ENCODE data around the gene DNM1.

DNM1 gene

DNA sequence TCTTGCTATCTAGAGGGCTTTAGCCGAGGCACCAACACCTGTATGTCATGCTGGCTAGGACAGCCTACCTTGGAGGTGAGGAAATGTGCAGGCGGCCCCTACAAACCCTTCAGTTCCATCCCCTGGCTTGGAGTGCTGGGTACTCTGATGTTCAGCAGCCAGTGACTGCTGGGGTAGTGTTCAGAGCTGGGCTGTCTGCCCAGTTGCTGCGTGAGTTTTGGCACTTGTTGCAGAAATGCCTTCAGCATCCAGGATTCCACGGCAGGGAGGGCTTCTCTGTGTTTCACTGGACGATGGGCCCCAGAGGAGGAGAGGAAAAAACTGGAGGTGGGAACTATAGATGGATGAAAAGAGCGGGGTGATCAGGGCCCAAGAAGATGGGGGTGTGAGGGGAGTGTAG, 83.3 kb downstream of the DNM1 start:
- no peak overlapping the region for H3K9ac ChIP-seq (ENCODE audit: insufficient read length)
- H3K4me3 ChIP-seq: no peak overlapping the region
- no peak overlapping the region for H3K27ac ChIP-seq
- DNase-seq (ENCODE audit: low read depth, low spot score): no peak
- H3K9me3 ChIP-seq (ENCODE audit: low read depth, low read length): no peaks in the 10 kb centered on the region
- H3K36me3 ChIP-seq (ENCODE audit: insufficient read depth, low read length): no peaks in the 10 kb centered on the region
- TF ChIP-seq POLR2AphosphoS5 (IDR thresholded peaks at IDR 0.05; ENCODE audit: borderline replicate concordance, low read depth, low read length) (no peak), EZH2 (IDR thresholded peaks at IDR 0.05) (no peak), FOXP2 (optimal IDR thresholded peaks at IDR 0.05; ENCODE audit: control extremely low read depth, extremely low read length, insufficient read depth) (no peak)

DNA sequence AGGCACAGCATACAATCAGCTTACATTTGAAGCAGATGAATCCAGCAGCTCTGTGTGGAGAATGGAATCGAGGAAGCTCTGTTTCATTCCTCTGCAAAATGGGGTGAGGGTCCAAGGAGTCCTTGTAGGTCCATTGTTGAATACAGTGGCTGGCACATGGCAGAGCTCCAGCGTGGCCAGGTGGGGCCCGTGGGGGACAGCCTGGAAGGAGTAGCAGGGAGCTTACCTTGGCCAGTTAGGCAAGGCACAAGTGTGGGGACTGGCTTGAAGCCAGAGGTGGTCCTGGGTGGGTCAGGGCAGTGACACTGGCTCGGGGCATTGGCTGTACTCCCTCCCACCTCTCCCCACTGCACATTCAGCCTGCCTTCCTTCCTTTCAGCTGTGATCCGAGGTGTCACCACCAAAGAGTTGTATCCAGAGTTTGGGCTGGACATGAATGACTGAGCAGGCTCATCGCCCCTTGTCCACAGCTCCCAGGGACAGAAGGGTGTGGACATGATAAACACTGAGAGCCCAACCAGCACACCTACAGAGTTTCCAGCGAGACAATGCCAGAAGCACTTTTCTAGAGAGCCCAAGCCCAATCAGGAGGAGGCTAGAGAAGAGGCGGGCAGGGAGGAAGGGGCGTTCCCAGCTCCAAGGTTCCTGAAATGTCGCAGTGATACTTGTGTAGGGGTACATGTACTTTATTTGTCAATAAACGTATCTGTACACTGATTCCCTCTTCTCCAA, 85.3 kb downstream of the DNM1 start:
- no peaks in the 10 kb centered on the region for H3K9me3 ChIP-seq (ENCODE audit: low read depth, low read length)
- H3K36me3 ChIP-seq (ENCODE audit: insufficient read depth, low read length): no peaks in the 10 kb centered on the region
- TF ChIP-seq FOXP2 (optimal IDR thresholded peaks at IDR 0.05; ENCODE audit: control extremely low read depth, extremely low read length, insufficient read depth) (no peak), POLR2AphosphoS5 (IDR thresholded peaks at IDR 0.05; ENCODE audit: borderline replicate concordance, low read depth, low read length) (no peak), EZH2 (IDR thresholded peaks at IDR 0.05) (no peak)
- H3K9ac ChIP-seq (ENCODE audit: insufficient read length): no peak overlapping the region
- no peak overlapping the region for H3K27ac ChIP-seq
- no peak for DNase-seq (ENCODE audit: low read depth, low spot score)
- no peak overlapping the region for H3K4me3 ChIP-seq

DNA sequence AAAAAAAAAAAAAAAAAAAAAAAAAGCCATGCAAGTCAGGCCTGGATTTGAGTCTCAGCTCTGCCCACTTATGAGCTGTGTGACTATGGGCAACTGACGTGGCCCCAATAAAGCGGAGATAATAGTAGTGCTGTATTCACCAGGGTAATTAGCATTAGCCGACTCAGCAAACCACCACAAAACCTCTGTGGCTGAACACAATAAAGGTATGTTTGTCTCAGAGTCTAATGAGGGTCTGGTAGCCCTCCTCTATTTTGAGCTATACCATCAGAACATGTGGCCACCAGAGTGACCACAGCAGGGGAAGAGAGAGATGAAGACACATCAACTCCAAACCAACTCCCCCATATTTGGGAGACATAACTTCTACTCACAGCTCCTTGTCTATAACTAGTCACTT, 88.8 kb downstream of the DNM1 start:
- Histone ChIP-seq H3K4me3 (no peak overlapping the region), H3K9ac (ENCODE audit: insufficient read length) (no peak overlapping the region), H3K36me3 (ENCODE audit: insufficient read depth, low read length) (no peaks in the 10 kb centered on the region), H3K27ac (no peak overlapping the region), H3K9me3 (ENCODE audit: low read depth, low read length) (no peaks in the 10 kb centered on the region)
- DNase-seq (ENCODE audit: low read depth, low spot score): no peak
- TF ChIP-seq POLR2AphosphoS5 (IDR thresholded peaks at IDR 0.05; ENCODE audit: borderline replicate concordance, low read depth, low read length) (no peak), EZH2 (IDR thresholded peaks at IDR 0.05) (no peak), FOXP2 (optimal IDR thresholded peaks at IDR 0.05; ENCODE audit: control extremely low read depth, extremely low read length, insufficient read depth) (no peak)

DNA sequence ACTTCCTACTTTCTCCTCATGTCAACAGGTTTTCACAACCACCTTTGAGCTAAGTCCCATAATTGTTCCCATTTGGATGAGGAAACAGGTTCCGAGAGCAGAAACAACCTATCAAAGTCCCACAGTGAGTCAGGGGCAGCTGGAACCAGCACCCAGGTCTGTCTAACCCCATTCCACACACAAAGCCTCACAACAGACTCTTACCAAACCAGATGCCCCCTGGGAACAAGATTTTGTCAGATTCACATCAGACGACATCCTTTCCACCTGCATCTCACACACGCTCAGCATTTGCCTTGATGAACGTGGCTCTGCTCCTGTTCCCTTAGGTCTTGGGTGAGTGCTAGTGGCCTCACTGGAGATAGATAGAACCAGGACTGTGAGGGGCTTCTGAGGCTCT, 89.9 kb downstream of the DNM1 start:
- TF ChIP-seq EZH2 (IDR thresholded peaks at IDR 0.05): no peak
- no peak for TF ChIP-seq FOXP2 (optimal IDR thresholded peaks at IDR 0.05; ENCODE audit: control extremely low read depth, extremely low read length, insufficient read depth)
- no peak for TF ChIP-seq POLR2AphosphoS5 (IDR thresholded peaks at IDR 0.05; ENCODE audit: borderline replicate concordance, low read depth, low read length)
- Histone ChIP-seq H3K9ac (ENCODE audit: insufficient read length) (no peak overlapping the region), H3K36me3 (ENCODE audit: insufficient read depth, low read length) (no peaks in the 10 kb centered on the region), H3K4me3 (no peak overlapping the region), H3K27ac (no peak overlapping the region), H3K9me3 (ENCODE audit: low read depth, low read length) (no peaks in the 10 kb centered on the region)
- DNase-seq (ENCODE audit: low read depth, low spot score): no peak

DNA sequence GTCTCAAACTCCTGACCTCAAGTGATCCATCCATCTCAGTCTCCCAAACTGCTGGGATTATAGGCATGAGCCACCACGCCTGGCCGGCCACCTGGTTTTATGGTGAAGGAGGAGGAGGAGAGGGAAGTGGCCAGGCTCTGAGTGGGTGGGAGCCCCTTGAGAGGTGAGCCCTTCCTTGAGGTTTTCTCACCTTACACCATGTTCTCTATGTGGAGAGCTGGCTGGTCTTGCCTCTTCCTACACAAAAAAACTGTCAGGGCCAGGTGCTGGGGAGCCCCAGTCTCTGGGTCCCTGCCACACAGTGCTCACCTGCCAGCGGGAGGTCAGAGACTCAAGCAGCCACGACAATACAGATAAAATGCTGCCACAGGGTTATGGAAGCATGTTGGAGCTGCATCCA, 91.0 kb downstream of the DNM1 start:
- no peak overlapping the region for H3K9ac ChIP-seq (ENCODE audit: insufficient read length)
- H3K27ac ChIP-seq: no peak overlapping the region
- no peaks in the 10 kb centered on the region for H3K9me3 ChIP-seq (ENCODE audit: low read depth, low read length)

DNA sequence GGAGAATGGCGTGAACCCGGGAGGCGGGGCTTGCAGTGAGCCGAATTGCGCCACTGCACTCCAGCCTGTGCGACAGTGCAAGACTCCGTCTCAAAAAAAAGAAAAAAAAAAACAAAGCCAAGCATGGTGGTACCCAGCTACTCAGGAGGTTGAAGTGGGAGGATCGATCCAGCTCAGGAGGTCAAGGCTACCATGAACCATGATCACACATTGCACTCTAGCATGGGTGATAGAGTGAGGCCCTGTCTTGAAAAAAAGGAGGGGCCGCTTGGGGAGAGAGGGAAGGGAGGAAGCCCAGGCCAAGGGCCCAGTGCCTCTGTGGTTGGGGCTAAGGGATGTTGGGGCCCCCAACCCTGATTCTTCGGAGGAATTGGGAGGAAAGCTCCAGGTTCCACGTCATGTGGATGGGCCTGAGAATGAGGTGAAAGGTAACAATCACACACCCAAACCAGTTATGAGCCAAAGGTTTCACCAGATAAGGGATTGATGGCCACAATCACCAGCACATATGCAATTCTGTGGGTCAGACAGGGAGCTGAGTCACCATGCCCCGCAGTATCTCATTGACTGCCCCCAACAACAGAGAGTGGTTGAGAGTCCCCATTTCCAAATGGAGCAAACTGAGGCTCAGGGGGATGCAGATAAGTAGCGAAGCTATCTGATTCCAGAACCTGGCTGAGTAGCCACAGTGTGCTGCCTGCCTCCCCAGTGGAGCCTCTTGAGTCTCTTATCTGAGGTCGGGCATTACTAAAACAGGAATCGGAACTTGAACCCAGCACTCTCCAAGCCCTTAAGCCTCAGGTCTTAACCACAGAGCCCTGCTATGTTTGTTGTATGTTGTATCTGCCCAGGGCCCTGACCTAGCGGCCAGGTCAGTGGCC, 93.4 kb downstream of the DNM1 start:
- no peak overlapping the region for H3K4me3 ChIP-seq
- H3K9ac ChIP-seq (ENCODE audit: insufficient read length): no peak overlapping the region
- TF ChIP-seq FOXP2 (optimal IDR thresholded peaks at IDR 0.05; ENCODE audit: control extremely low read depth, extremely low read length, insufficient read depth) (no peak), POLR2AphosphoS5 (IDR thresholded peaks at IDR 0.05; ENCODE audit: borderline replicate concordance, low read depth, low read length) (no peak), EZH2 (IDR thresholded peaks at IDR 0.05) (no peak)
- H3K9me3 ChIP-seq (ENCODE audit: low read depth, low read length): no peaks in the 10 kb centered on the region
- H3K27ac ChIP-seq: no peak overlapping the region
- DNase-seq (ENCODE audit: low read depth, low spot score): no peak
- H3K36me3 ChIP-seq (ENCODE audit: insufficient read depth, low read length): no peaks in the 10 kb centered on the region

More for the DNA sequence above, 91.0 kb downstream of the DNM1 start:
- Histone ChIP-seq H3K4me3 (no peak overlapping the region), H3K36me3 (ENCODE audit: insufficient read depth, low read length) (no peaks in the 10 kb centered on the region)
- no peak for TF ChIP-seq FOXP2 (optimal IDR thresholded peaks at IDR 0.05; ENCODE audit: control extremely low read depth, extremely low read length, insufficient read depth)
- TF ChIP-seq POLR2AphosphoS5 (IDR thresholded peaks at IDR 0.05; ENCODE audit: borderline replicate concordance, low read depth, low read length): no peak
- no peak for TF ChIP-seq EZH2 (IDR thresholded peaks at IDR 0.05)
- no peak for DNase-seq (ENCODE audit: low read depth, low spot score)

DNA sequence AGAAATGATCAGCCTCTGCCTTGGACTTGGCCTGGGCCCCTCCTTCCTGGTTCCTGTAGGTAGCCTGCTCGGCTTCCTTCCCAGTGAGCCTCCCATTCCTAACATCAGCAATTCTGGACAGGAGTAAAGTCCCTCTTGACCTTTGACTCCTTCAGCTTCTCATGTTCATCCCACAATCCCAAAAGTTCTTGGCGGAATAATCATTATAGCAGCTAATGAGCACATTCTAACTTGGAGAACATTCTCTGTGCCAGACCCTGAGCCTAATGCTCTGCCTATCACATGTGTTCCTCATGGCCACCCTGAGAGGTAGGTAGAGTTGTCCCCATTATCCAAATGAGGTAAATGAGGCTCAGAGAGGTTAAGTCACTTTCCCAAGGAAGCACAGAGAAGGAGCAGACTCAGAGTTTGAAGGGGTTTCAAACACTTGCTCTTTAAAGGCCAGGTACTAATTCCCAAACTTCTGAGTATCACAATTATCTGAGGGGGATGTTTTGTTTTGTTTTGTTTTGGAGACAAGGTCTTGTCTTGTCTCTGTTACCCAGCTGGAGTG, 94.1 kb downstream of the DNM1 start:
- TF ChIP-seq EZH2 (IDR thresholded peaks at IDR 0.05): no peak
- no peak for DNase-seq (ENCODE audit: low read depth, low spot score)
- no peaks in the 10 kb centered on the region for H3K36me3 ChIP-seq (ENCODE audit: insufficient read depth, low read length)
- H3K9ac ChIP-seq (ENCODE audit: insufficient read length): no peak overlapping the region
- no peak overlapping the region for H3K4me3 ChIP-seq
- no peak overlapping the region for H3K27ac ChIP-seq
- no peaks in the 10 kb centered on the region for H3K9me3 ChIP-seq (ENCODE audit: low read depth, low read length)
